ENCODE results near the gene SMIM24.

- TF ChIP-seq SIN3A (IDR thresholded peaks at IDR 0.05; ENCODE audit: low read depth, low read length) = no peak
- TF ChIP-seq CTCF (IDR thresholded peaks at IDR 0.05 in 2 of 3, conservative IDR thresholded peaks at IDR 0.05 in 1 of 3; ENCODE audit: control insufficient read depth in 2 of 3, extremely low read depth in 1 of 3, insufficient read depth in 1 of 3, low read depth in 3 of 3, low read length in 3 of 3) = no peak
- no peak for TF ChIP-seq EZH2 (IDR thresholded peaks at IDR 0.05; ENCODE audit: borderline replicate concordance, control insufficient read depth, low read depth, low read length)
- no peak for TF ChIP-seq DPF2 (IDR thresholded peaks at IDR 0.05)
- no peak for TF ChIP-seq JUNB (IDR thresholded peaks at IDR 0.05)
- TF ChIP-seq EED (IDR thresholded peaks at IDR 0.05; ENCODE audit: low read depth) = no peak
- TF ChIP-seq TARDBP (IDR thresholded peaks at IDR 0.05; ENCODE audit: borderline replicate concordance) = no peak
- TF ChIP-seq ESRRA (IDR thresholded peaks at IDR 0.05; ENCODE audit: low read length) = no peak
- TF ChIP-seq SUZ12 (IDR thresholded peaks at IDR 0.05; ENCODE audit: unreplicated experiment) = no peak
Measured at GRCh38 chr19:3492131-3492839, 12.0 kb upstream of the SMIM24 start.
